Natural killer cell treated with Interleukin-12 subunit alpha and Interleukin-12 subunit beta and Interleukin-15 and Interleukin-18, amount 100 ng/mL, for 72 hours (primary cell): ENCODE measurements around the gene KLC3. TPM values are rescaled to one million over a fixed set of nuclear protein-coding genes. Genes with fewer than 3 reads are reported as not detected.
"Not testable (repeated sequence)": the region's sequence is repeated elsewhere in the genome, so short reads cannot be mapped to it uniquely, and the experiment has no call there.

ENCODE experiments used
- ATAC-seq, 2 donors: fragments of 150-1000 bp; cut with Tn5 transposase in 1 of 2; sonication (Bioruptor Pico), chemical (Tn5 transposase) in 1 of 2; 2 replicates each; pipeline ENCODE4 v1.10.0; 2021
- DNase-seq: peaks from one replicate; pipeline ENCODE4 v3.0.0; 2022; ENCODE audit warnings: low spot score
- H3K27ac Mint-ChIP-seq, 2 donors: 1 replicate in 1 of 2; 2 replicates in 1 of 2; pipeline ENCODE4 v1.8.0; 2022; ENCODE audit warnings: mixed read lengths in 2 of 2, mild to moderate bottlenecking in 1 of 2, moderate library complexity in 1 of 2
- H3K27me3 Mint-ChIP-seq, 2 donors: 1 replicate in 1 of 2; 2 replicates in 1 of 2; pipeline ENCODE4 v1.8.0; 2022; ENCODE audit warnings: mixed read lengths in 2 of 2
- H3K36me3 Mint-ChIP-seq: one replicate; pipeline ENCODE4 v1.8.0; 2022; ENCODE audit warnings: mixed read lengths
- H3K4me1 Mint-ChIP-seq, 2 donors: 1 replicate in 1 of 2; 2 replicates in 1 of 2; pipeline ENCODE4 v1.8.0; 2022; ENCODE audit warnings: low read depth in 2 of 2, mixed read lengths in 2 of 2, mild to moderate bottlenecking in 1 of 2
- H3K4me3 Mint-ChIP-seq: one replicate; pipeline ENCODE4 v1.8.0; 2022; ENCODE audit warnings: mixed read lengths
- H3K9me3 Mint-ChIP-seq: 2 replicates; pipeline ENCODE4 v1.8.0; 2022; ENCODE audit warnings: mixed read lengths
- total RNA-seq, 2 donors: library from RNA; stranded (reverse); gene quantifications; one replicate each; pipeline ENCODE4 v1.2.3, GENCODE V29; 2022

KLC3 gene
- total RNA-seq, 2 donors from 2014 or later, result not detected

GRCh38 chr19:45305421-45305820, 35.1 kb upstream of the KLC3 start:
- ATAC-seq (no peak), DNase-seq (no peak)
- Mint-ChIP-seq H3K9me3 (peaks cover 3% of the 10 kb centered on the region), H3K36me3 (no peaks in the 10 kb centered on the region), H3K4me1 (peaks cover 0 to 7% of the 10 kb centered on the region in 2 donors), H3K27ac (no peak overlapping the region), H3K4me3 (no peak overlapping the region), H3K27me3 (no peaks in the 10 kb centered on the region)

- H3K9me3 Mint-ChIP-seq, result peaks cover 3% of the 10 kb centered on the region
- ATAC-seq, result no peak
- H3K27me3 Mint-ChIP-seq, result no peaks in the 10 kb centered on the region
- peaks cover 0 to 7% of the 10 kb centered on the region in 2 donors for H3K4me1 Mint-ChIP-seq
- DNase-seq, result no peak
- no peak overlapping the region for H3K27ac Mint-ChIP-seq
- no peaks in the 10 kb centered on the region for H3K36me3 Mint-ChIP-seq
- no peak overlapping the region for H3K4me3 Mint-ChIP-seq
Measured at GRCh38 chr19:45306040-45306439, 34.5 kb upstream of the KLC3 start.

GRCh38 chr19:45306518-45307027, 34.0 kb upstream of the KLC3 start:
- Mint-ChIP-seq H3K4me3 (no peak overlapping the region), H3K27me3 (no peaks in the 10 kb centered on the region), H3K4me1 (peaks cover 0 to 7% of the 10 kb centered on the region in 2 donors), H3K36me3 (no peaks in the 10 kb centered on the region), H3K9me3 (peaks cover 3% of the 10 kb centered on the region), H3K27ac (no peak overlapping the region)
- DNase-seq (no peak), ATAC-seq (no peak)

GRCh38 chr19:45307361-45307760, 33.2 kb upstream of the KLC3 start:
- H3K36me3 Mint-ChIP-seq, result no peaks in the 10 kb centered on the region
- H3K27ac Mint-ChIP-seq, result no peak overlapping the region
- H3K4me1 Mint-ChIP-seq, result peaks cover 0 to 7% of the 10 kb centered on the region in 2 donors
- H3K4me3 Mint-ChIP-seq, result no peak overlapping the region
- no peak for DNase-seq
- ATAC-seq, result no peak
- H3K9me3 Mint-ChIP-seq, result peaks cover 3% of the 10 kb centered on the region
- H3K27me3 Mint-ChIP-seq, result no peaks in the 10 kb centered on the region

GRCh38 chr19:45309322-45309721, 31.2 kb upstream of the KLC3 start:
- H3K4me3 Mint-ChIP-seq, H3K9me3 Mint-ChIP-seq, DNase-seq, ATAC-seq, H3K27ac Mint-ChIP-seq, H3K4me1 Mint-ChIP-seq, H3K36me3 Mint-ChIP-seq: not testable (repeated sequence)
- peaks cover 3 to 12% of the 10 kb centered on the region in 2 donors for H3K27me3 Mint-ChIP-seq

GRCh38 chr19:45311621-45312020, 28.9 kb upstream of the KLC3 start:
- no peak overlapping the region for H3K27ac Mint-ChIP-seq
- ATAC-seq (peak in 1 of 2 donors; percentile 44), DNase-seq (no peak)
- no peaks in the 10 kb centered on the region for H3K36me3 Mint-ChIP-seq
- H3K4me1 Mint-ChIP-seq, result no peaks in the 10 kb centered on the region
- H3K4me3 Mint-ChIP-seq, result no peak overlapping the region
- no peaks in the 10 kb centered on the region for H3K9me3 Mint-ChIP-seq
- peaks cover 13 to 28% of the 10 kb centered on the region in 2 donors for H3K27me3 Mint-ChIP-seq

GRCh38 chr19:45312285-45312684, 28.3 kb upstream of the KLC3 start:
- ATAC-seq, DNase-seq, H3K4me3 Mint-ChIP-seq, H3K36me3 Mint-ChIP-seq, H3K27ac Mint-ChIP-seq, H3K9me3 Mint-ChIP-seq, H3K4me1 Mint-ChIP-seq: not testable (repeated sequence)
- peaks cover 18 to 34% of the 10 kb centered on the region in 2 donors for H3K27me3 Mint-ChIP-seq

GRCh38 chr19:45314708-45315245, 25.8 kb upstream of the KLC3 start:
- ATAC-seq (no peak), DNase-seq (no peak)
- Mint-ChIP-seq H3K27me3 (peaks cover 21 to 41% of the 10 kb centered on the region in 2 donors), H3K9me3 (no peaks in the 10 kb centered on the region), H3K4me1 (no peaks in the 10 kb centered on the region), H3K4me3 (no peak overlapping the region), H3K36me3 (no peaks in the 10 kb centered on the region), H3K27ac (no peak overlapping the region)

GRCh38 chr19:45315304-45315703, 25.2 kb upstream of the KLC3 start:
- ATAC-seq, result peak; percentile 24 to 40
- Mint-ChIP-seq H3K27ac (no peak overlapping the region), H3K27me3 (peaks cover 21 to 41% of the 10 kb centered on the region in 2 donors), H3K36me3 (no peaks in the 10 kb centered on the region), H3K4me3 (no peak overlapping the region), H3K9me3 (no peaks in the 10 kb centered on the region), H3K4me1 (no peaks in the 10 kb centered on the region)
- DNase-seq, result no peak

- DNase-seq (no peak), ATAC-seq (no peak)
- peaks cover 18 to 27% of the 10 kb centered on the region in 2 donors for H3K27me3 Mint-ChIP-seq
- H3K4me1 Mint-ChIP-seq, result peaks cover 0 to under 1% of the 10 kb centered on the region in 2 donors
- H3K27ac Mint-ChIP-seq, result no peak overlapping the region
- no peaks in the 10 kb centered on the region for H3K9me3 Mint-ChIP-seq
- H3K4me3 Mint-ChIP-seq, result no peak overlapping the region
- H3K36me3 Mint-ChIP-seq, result no peaks in the 10 kb centered on the region
Measured at GRCh38 chr19:45320997-45321775, 19.4 kb upstream of the KLC3 start.

GRCh38 chr19:45321848-45322247, 18.7 kb upstream of the KLC3 start:
- Mint-ChIP-seq H3K9me3 (no peaks in the 10 kb centered on the region), H3K4me1 (peaks cover 0 to 4% of the 10 kb centered on the region in 2 donors), H3K27me3 (peaks cover 13 to 20% of the 10 kb centered on the region in 2 donors), H3K27ac (no peak overlapping the region), H3K36me3 (no peaks in the 10 kb centered on the region), H3K4me3 (no peak overlapping the region)
- DNase-seq (no peak), ATAC-seq (no peak)

GRCh38 chr19:45322311-45322710, 18.2 kb upstream of the KLC3 start:
- Mint-ChIP-seq H3K4me3 (no peak overlapping the region), H3K36me3 (no peaks in the 10 kb centered on the region), H3K27ac (no peak overlapping the region), H3K4me1 (peaks cover 0 to 4% of the 10 kb centered on the region in 2 donors), H3K9me3 (no peaks in the 10 kb centered on the region), H3K27me3 (peaks cover 11 to 16% of the 10 kb centered on the region in 2 donors)
- no peak for ATAC-seq
- DNase-seq, result no peak

GRCh38 chr19:45322744-45323281, 17.7 kb upstream of the KLC3 start, which contains the start of gene CKM:
TSS of gene CKM (minus strand) at chr19:45322875. CDS start at chr19:45319713, 3,162 bp downstream.
- DNase-seq (no peak), ATAC-seq (no peak)
- no peak within 1 kb of the TSS for H3K4me3 Mint-ChIP-seq
- H3K36me3 Mint-ChIP-seq, result no peaks in the 10 kb centered on the region
- no peaks in the 10 kb centered on the region for H3K9me3 Mint-ChIP-seq
- H3K27me3 Mint-ChIP-seq, result peaks cover 7 to 11% of the 10 kb centered on the region in 2 donors
- H3K4me1 Mint-ChIP-seq, result peaks cover 0 to 4% of the 10 kb centered on the region in 2 donors
- H3K27ac Mint-ChIP-seq, result no peak within 1 kb of the TSS

GRCh38 chr19:45323671-45324081, 16.9 kb upstream of the KLC3 start:
- Mint-ChIP-seq H3K9me3 (no peaks in the 10 kb centered on the region), H3K4me3 (no peak overlapping the region), H3K27ac (no peak overlapping the region), H3K36me3 (no peaks in the 10 kb centered on the region), H3K27me3 (peaks cover 9 to 10% of the 10 kb centered on the region in 2 donors), H3K4me1 (peaks cover 0 to 4% of the 10 kb centered on the region in 2 donors)
- DNase-seq (no peak), ATAC-seq (no peak)
